ENCODE results near the gene NODAL.

Gene NODAL

DNA sequence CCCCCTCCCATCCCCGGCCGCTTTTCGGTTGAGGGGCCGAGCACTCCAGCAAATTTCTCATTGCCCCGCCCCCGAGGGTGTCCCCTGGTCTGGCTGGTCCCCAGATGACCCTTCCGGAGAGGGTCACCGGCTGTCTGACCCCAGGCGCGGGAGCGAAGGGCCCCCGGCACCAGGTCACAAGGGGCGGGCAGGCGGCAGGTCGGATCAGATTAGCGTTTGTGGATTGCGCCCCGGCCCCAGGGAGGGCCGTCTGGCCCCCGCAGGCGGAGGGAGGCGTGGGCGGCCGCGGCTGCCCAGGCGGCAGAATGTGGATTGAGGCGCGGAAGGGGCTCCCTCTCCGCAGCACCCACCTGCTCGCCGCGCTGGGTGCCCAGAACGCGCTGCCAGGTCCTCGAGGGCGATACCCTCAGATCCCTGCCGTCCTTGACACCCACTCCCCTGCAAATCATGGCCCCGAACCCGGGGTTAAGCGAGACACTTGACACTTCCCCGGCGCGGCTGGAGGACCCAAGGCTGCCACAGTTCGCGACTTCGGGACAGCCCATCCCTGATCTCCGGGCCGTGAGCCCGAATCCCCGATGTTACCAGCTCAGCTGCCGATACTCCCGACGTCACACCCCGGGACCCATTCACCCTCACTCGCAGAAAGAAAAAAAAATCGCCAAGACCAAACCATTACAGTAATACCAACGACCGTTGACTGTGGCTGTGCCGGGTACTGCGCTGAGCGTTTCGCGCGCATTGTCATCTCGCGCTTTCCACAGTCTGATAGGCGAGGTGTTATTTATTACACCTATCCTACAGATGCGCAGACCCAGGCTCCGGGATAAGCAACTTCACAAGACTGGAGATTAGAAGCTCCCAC is 953 bp downstream of the NODAL start:
- Histone ChIP-seq H3K9me2 (replicated peaks; ENCODE audit: insufficient read depth, low read length) (no peaks in the 10 kb centered on the region), H3K27ac (ENCODE audit: low read length) (no peak overlapping the region), H3K9ac (ENCODE audit: low read length) (no peak overlapping the region), H3K27me3 (replicated peaks; ENCODE audit: insufficient read depth, low read length) (peaks cover 17% of the 10 kb centered on the region), H3K4me3 (ENCODE audit: low read length) (no peak overlapping the region), H3K79me2 (ENCODE audit: low read length) (no peaks in the 10 kb centered on the region), H4K20me1 (ENCODE audit: insufficient read depth, low read length) (no peaks in the 10 kb centered on the region), H3K4me2 (ENCODE audit: low read depth, low read length) (no peak overlapping the region), H3K9me3 (replicated peaks; ENCODE audit: insufficient read depth, low read length) (no peaks in the 10 kb centered on the region), H3F3A (ENCODE audit: insufficient read depth, low read length) (no peaks in the 10 kb centered on the region), H2AFZ (ENCODE audit: low read length) (no peak overlapping the region), H3K4me1 (ENCODE audit: low read length) (no peaks in the 10 kb centered on the region), H3K36me3 (replicated peaks; ENCODE audit: insufficient read depth, low read length) (no peaks in the 10 kb centered on the region)
- no peak for DNase-seq
- no peak for TF ChIP-seq EZH2phosphoT487 (IDR thresholded peaks at IDR 0.05; ENCODE audit: low read length)
- no peak for TF ChIP-seq EZH2 (optimal IDR thresholded peaks at IDR 0.05; ENCODE audit: low read depth, low read length)
- TF ChIP-seq, protein P1, sequence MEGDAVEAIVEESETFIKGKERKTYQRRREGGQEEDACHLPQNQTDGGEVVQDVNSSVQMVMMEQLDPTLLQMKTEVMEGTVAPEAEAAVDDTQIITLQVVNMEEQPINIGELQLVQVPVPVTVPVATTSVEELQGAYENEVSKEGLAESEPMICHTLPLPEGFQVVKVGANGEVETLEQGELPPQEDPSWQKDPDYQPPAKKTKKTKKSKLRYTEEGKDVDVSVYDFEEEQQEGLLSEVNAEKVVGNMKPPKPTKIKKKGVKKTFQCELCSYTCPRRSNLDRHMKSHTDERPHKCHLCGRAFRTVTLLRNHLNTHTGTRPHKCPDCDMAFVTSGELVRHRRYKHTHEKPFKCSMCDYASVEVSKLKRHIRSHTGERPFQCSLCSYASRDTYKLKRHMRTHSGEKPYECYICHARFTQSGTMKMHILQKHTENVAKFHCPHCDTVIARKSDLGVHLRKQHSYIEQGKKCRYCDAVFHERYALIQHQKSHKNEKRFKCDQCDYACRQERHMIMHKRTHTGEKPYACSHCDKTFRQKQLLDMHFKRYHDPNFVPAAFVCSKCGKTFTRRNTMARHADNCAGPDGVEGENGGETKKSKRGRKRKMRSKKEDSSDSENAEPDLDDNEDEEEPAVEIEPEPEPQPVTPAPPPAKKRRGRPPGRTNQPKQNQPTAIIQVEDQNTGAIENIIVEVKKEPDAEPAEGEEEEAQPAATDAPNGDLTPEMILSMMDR (IDR thresholded peaks at IDR 0.05; ENCODE audit: low read length): no peak

DNA sequence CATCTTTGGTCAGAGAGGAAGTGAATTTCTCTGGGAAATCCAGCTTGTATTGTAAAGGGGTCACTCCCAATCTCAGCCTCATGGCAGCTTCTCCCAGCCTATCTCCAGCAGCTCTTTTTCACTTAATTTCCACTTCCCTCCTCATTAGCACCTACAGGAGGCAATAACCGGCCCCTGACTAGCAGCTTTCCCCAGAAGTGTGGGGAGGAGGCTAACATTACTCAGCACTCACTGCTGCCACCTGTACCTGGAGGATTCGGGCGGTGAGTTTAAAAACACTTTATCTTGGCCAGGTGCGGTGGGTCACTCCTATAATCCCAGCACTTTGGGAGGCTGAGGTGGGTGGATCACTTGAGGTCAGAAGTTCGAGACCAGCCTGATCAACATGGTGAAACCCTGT is 3.8 kb downstream of the NODAL start:
- no peaks in the 10 kb centered on the region for H3K4me1 ChIP-seq (ENCODE audit: low read length)
- TF ChIP-seq EZH2phosphoT487 (IDR thresholded peaks at IDR 0.05; ENCODE audit: low read length) (no peak), EZH2 (optimal IDR thresholded peaks at IDR 0.05; ENCODE audit: low read depth, low read length) (no peak)
- TF ChIP-seq, protein P1 (IDR thresholded peaks at IDR 0.05; ENCODE audit: low read length): no peak
- no peak for DNase-seq

DNA sequence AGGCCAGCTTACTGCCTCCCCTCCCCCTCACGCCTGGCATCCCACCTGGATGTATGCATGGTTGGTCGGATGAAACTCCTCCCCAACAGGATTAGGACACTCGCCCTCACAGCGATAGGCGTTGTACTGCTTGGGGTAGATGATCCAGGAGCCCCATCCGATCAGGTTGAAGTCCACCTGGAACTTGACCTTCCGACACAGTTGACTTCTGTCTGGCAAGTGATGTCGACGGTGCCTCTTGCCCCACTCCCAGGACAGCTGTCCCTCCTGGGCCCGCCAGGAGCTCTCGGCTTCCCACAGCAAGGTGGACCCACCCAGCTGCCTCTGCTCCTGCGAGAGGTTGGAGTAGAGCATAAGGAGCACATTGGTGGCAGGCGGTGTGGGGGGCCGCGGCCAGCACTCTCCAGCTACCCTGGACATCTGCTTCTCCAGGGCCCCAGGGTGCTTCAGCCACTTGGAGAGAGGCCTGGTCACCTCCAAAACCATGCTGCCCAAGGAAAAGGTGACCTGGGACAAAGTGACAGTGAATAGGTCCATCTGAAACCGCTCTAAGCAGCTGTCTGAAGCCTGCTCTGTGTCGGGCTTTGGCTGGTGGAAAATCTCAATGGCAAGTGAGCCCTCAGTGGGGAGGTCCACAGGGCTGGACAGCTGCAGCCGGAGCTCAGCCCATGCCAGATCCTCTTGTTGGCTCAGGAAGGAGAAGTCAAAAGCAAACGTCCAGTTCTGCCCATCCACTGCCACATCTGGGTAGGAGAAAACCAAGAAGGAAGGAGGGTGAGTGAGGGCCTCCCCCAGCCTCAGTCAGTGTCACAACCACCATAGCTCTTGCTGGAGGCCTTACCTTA is 6.0 kb downstream of the NODAL start:
- Histone ChIP-seq H3K79me2 (ENCODE audit: low read length) (no peaks in the 10 kb centered on the region), H2AFZ (ENCODE audit: low read length) (no peak overlapping the region), H3F3A (ENCODE audit: insufficient read depth, low read length) (no peaks in the 10 kb centered on the region), H3K4me2 (ENCODE audit: low read depth, low read length) (no peak overlapping the region), H3K36me3 (replicated peaks; ENCODE audit: insufficient read depth, low read length) (no peaks in the 10 kb centered on the region), H3K9me2 (replicated peaks; ENCODE audit: insufficient read depth, low read length) (no peaks in the 10 kb centered on the region), H3K27ac (ENCODE audit: low read length) (no peak overlapping the region), H3K4me1 (ENCODE audit: low read length) (peaks cover 5% of the 10 kb centered on the region), H4K20me1 (ENCODE audit: insufficient read depth, low read length) (no peaks in the 10 kb centered on the region), H3K27me3 (replicated peaks; ENCODE audit: insufficient read depth, low read length) (no peaks in the 10 kb centered on the region; the same call in 1 of the 2 replicates), H3K4me3 (ENCODE audit: low read length) (no peak overlapping the region), H3K9me3 (replicated peaks; ENCODE audit: insufficient read depth, low read length) (no peaks in the 10 kb centered on the region), H3K9ac (ENCODE audit: low read length) (no peak overlapping the region)
- DNase-seq: no peak
- TF ChIP-seq EZH2phosphoT487 (IDR thresholded peaks at IDR 0.05; ENCODE audit: low read length): no peak
- no peak for TF ChIP-seq EZH2 (optimal IDR thresholded peaks at IDR 0.05; ENCODE audit: low read depth, low read length)
- TF ChIP-seq, protein P1 (IDR thresholded peaks at IDR 0.05; ENCODE audit: low read length): no peak

More for the DNA sequence above, 3.8 kb downstream of the NODAL start:
- Histone ChIP-seq H3K27me3 (replicated peaks; ENCODE audit: insufficient read depth, low read length) (peaks cover 17% of the 10 kb centered on the region), H3K4me2 (ENCODE audit: low read depth, low read length) (no peak overlapping the region), H3K9me3 (replicated peaks; ENCODE audit: insufficient read depth, low read length) (no peaks in the 10 kb centered on the region), H4K20me1 (ENCODE audit: insufficient read depth, low read length) (no peaks in the 10 kb centered on the region), H3K36me3 (replicated peaks; ENCODE audit: insufficient read depth, low read length) (no peaks in the 10 kb centered on the region), H3K9me2 (replicated peaks; ENCODE audit: insufficient read depth, low read length) (no peaks in the 10 kb centered on the region), H3K27ac (ENCODE audit: low read length) (no peak overlapping the region), H3K4me3 (ENCODE audit: low read length) (no peak overlapping the region), H2AFZ (ENCODE audit: low read length) (no peak overlapping the region), H3K79me2 (ENCODE audit: low read length) (no peaks in the 10 kb centered on the region), H3K9ac (ENCODE audit: low read length) (no peak overlapping the region), H3F3A (ENCODE audit: insufficient read depth, low read length) (no peaks in the 10 kb centered on the region)

Data from MM.1S (cell line).